ENCODE results near the gene STXBP5.

Gene STXBP5

DNA sequence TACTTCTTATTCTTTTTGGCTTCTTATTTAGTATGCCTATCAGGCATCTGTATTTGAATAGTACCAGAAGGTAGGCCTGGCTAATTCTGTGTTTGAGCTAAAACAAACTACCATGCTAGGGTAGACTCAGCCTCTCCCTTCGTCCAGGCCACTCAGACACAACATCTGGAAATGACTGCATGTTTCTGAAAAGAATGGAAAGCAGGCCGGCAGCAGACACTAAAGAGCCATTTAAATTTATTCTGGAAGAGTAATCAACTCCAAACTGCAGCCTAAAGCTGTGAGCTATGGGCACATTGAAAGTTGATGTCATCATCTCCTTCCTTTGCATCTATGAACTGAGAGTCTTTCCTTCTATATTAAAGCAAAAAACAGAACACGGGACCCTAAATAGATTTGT lies 233.4 kb downstream of the STXBP5 start:
- DNase-seq (ENCODE audit: low read depth, low spot score), result no peak

DNA sequence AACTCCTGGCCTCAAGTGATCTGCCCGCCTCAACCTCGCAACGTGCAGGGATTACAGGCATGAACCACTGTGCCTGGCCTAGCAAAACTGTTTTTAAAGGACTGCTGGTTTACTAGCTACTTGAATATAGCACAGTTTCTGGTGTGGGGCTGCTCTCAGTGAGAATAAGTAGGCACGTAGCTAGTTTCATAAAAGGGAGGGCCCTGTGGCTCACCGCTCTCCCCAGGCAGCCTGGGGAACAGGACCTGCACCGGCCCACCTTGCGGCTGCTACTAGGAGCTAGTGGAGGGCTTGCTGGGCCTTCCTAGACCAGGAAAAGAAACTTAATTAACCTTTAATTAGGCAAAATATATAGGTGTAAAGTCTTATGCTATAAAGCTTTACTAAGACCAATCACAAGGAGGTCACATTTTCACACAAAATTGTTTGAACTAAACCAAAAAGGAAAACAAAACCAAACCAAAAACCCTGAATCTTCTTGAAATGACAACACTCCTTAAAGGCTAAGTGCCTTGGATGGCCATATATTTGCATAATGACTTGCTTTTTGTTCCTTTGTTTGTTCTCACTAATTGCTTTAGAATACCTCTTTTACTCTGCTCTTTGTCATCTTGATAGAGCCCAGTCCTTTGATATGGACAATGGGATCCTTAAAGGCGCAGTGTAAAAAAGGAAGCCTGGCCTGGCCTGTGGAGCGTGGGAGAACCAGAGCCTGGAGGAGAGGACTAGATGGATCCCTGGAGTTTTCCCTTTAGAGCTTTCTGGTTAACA lies 234.7 kb downstream of the STXBP5 start:
- DNase-seq (ENCODE audit: low read depth, low spot score), result peak; percentile 91
